ENCODE measurements around the gene PALLD. TPM values are rescaled to one million over a fixed set of nuclear protein-coding genes. Genes with fewer than 3 reads are reported as not detected.

Gene PALLD
- total RNA-seq, 1 experiment from 2014 or later: 23.7 TPM

DNA sequence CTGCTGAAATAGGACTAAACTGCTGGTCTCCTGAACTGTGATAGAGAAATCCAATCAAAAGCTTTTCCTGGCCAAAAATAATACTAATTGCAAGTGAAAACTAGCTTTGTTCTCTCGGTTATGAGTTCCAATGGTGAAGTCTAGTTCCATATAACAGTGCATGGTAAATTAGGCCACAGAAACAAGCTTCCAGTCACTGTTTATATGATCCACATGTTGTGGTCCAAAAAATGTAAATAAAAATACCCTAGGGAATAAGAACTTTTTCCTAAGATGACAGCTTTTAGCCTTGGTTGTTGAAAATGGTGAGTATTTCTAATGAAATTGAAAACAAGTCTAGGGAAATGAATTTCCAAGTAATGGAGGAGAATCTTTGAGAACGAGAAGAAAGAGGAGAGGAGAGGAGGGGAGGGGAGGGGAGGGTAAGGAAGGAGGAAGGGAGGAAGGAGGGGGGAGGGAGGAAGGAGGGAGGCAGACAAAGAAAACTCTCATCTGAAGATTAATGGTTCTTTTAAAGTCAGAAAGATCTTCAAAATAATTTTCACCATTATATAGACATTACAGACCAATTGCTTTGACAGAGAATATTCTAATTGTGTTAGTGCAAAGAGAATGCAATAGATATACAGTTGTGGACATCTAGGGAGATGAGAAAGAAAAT is 26.1 kb downstream of the PALLD start:
- no peak for DNase-seq (ENCODE audit: low spot score)
- peaks cover 3% of the 10 kb centered on the region; the same call in 1 of the 2 replicates for H3K9me3 Mint-ChIP-seq
- no peaks in the 10 kb centered on the region for H3K27me3 Mint-ChIP-seq (ENCODE audit: low read depth)
- peaks cover 11% of the 10 kb centered on the region for H3K4me1 Mint-ChIP-seq
- H3K4me3 Mint-ChIP-seq: no peak overlapping the region
- H3K36me3 Mint-ChIP-seq: no peaks in the 10 kb centered on the region
- TF ChIP-seq IRF2 (CRISPR knock-in tag; IDR thresholded peaks at IDR 0.05; ENCODE audit: borderline replicate concordance, low read depth) (no peak), FOXP1 (CRISPR knock-in tag; IDR thresholded peaks at IDR 0.05; ENCODE audit: borderline replicate concordance) (no peak), MYBL2 (CRISPR knock-in tag; IDR thresholded peaks at IDR 0.05) (no peak), EMX1 (CRISPR knock-in tag; IDR thresholded peaks at IDR 0.05) (no peak), CREM (CRISPR knock-in tag; IDR thresholded peaks at IDR 0.05) (no peak), RELA (CRISPR knock-in tag; IDR thresholded peaks at IDR 0.05; ENCODE audit: borderline replicate concordance) (no peak), GRHL2 (CRISPR knock-in tag; IDR thresholded peaks at IDR 0.05; ENCODE audit: insufficient replicate concordance, severe bottlenecking) (no peak), ZNF138 (CRISPR knock-in tag; conservative IDR thresholded peaks at IDR 0.05) (no peak), ETV6 (CRISPR knock-in tag; IDR thresholded peaks at IDR 0.05) (no peak), JAZF1 (CRISPR knock-in tag; IDR thresholded peaks at IDR 0.05) (no peak)
- TF ChIP-seq, protein P1, sequence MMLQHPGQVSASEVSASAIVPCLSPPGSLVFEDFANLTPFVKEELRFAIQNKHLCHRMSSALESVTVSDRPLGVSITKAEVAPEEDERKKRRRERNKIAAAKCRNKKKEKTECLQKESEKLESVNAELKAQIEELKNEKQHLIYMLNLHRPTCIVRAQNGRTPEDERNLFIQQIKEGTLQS (CRISPR knock-in tag; conservative IDR thresholded peaks at IDR 0.05): no peak
- TF ChIP-seq, protein P2, sequence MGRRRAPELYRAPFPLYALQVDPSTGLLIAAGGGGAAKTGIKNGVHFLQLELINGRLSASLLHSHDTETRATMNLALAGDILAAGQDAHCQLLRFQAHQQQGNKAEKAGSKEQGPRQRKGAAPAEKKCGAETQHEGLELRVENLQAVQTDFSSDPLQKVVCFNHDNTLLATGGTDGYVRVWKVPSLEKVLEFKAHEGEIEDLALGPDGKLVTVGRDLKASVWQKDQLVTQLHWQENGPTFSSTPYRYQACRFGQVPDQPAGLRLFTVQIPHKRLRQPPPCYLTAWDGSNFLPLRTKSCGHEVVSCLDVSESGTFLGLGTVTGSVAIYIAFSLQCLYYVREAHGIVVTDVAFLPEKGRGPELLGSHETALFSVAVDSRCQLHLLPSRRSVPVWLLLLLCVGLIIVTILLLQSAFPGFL (CRISPR knock-in tag; IDR thresholded peaks at IDR 0.05; ENCODE audit: borderline replicate concordance): no peak
- TF ChIP-seq, protein P3, sequence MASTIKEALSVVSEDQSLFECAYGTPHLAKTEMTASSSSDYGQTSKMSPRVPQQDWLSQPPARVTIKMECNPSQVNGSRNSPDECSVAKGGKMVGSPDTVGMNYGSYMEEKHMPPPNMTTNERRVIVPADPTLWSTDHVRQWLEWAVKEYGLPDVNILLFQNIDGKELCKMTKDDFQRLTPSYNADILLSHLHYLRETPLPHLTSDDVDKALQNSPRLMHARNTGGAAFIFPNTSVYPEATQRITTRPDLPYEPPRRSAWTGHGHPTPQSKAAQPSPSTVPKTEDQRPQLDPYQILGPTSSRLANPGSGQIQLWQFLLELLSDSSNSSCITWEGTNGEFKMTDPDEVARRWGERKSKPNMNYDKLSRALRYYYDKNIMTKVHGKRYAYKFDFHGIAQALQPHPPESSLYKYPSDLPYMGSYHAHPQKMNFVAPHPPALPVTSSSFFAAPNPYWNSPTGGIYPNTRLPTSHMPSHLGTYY (CRISPR knock-in tag; IDR thresholded peaks at IDR 0.05): no peak
- no peak overlapping the region for H3K27ac Mint-ChIP-seq
- ChIA-PET POLR2A (no interaction called here), CTCF (no interaction called here)
- no peak for ATAC-seq

DNA sequence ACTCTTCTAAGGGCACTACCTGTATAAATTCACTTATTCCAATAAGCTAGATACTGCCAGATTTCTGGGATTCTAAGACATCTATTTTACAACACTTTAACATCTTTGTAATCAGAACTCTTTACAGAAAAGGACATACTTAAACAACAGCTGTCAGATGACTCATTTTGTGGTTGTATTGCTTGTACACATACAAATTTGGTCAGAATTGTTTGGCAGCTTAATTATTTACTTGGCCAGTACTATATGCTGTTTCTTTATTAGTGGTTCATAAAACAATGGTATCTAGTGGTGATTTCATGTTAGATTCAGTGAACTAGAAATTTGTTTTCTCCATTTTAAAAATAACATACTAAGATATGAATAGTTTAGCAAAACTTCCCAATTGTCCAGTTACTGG is 27.2 kb downstream of the PALLD start:
- H3K9me3 Mint-ChIP-seq: peaks cover 3% of the 10 kb centered on the region; the same call in 1 of the 2 replicates
- DNase-seq (ENCODE audit: low spot score): no peak

DNA sequence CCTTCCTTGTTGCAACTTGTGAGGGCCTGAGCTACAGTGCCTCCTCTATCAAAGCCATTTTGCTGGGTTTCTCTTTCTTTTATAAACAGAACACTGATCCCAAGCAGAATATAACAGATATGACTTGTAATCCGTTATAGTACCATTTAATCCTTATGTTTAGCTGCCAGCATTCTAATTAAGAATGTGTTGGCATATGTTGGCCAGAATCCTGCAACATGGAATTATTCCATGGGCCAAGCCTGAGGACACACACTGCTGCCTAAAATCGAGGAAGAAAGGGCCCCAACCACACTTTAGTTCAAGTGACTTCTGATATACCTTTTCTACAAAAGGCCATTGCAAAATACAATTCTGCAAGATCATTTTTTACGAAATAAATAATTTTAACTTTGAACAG is 28.0 kb downstream of the PALLD start:
- Mint-ChIP-seq H3K36me3 (no peaks in the 10 kb centered on the region), H3K27me3 (ENCODE audit: low read depth) (no peaks in the 10 kb centered on the region), H3K4me1 (peaks cover 11% of the 10 kb centered on the region), H3K4me3 (no peak overlapping the region), H3K27ac (no peak overlapping the region), H3K9me3 (peaks cover 3% of the 10 kb centered on the region; the same call in 1 of the 2 replicates)
- DNase-seq (ENCODE audit: low spot score): no peak
- no peak for ATAC-seq
- TF ChIP-seq ZNF396 (CRISPR knock-in tag; IDR thresholded peaks at IDR 0.05; ENCODE audit: borderline replicate concordance): no peak
- TF ChIP-seq KAT7 (CRISPR knock-in tag; IDR thresholded peaks at IDR 0.05; ENCODE audit: borderline replicate concordance): no peak
- no peak for TF ChIP-seq HMGA2 (CRISPR knock-in tag; IDR thresholded peaks at IDR 0.05)
- TF ChIP-seq MXD4 (CRISPR knock-in tag; IDR thresholded peaks at IDR 0.05; ENCODE audit: borderline replicate concordance): no peak
- TF ChIP-seq OVOL2 (CRISPR knock-in tag; IDR thresholded peaks at IDR 0.05; ENCODE audit: borderline replicate concordance): no peak
- ChIA-PET CTCF (no interaction called here), POLR2A (no interaction called here)

More for the DNA sequence above, 27.2 kb downstream of the PALLD start:
- CTCF ChIA-PET: no interaction called here
- no peak for TF ChIP-seq NFYB (CRISPR knock-in tag; conservative IDR thresholded peaks at IDR 0.05; ENCODE audit: low read depth)
- POLR2A ChIA-PET: no interaction called here
- H3K4me3 Mint-ChIP-seq: no peak overlapping the region
- no peak for ATAC-seq
- H3K27ac Mint-ChIP-seq: no peak overlapping the region
- H3K4me1 Mint-ChIP-seq: peaks cover 11% of the 10 kb centered on the region
- H3K36me3 Mint-ChIP-seq: no peaks in the 10 kb centered on the region
- H3K27me3 Mint-ChIP-seq (ENCODE audit: low read depth): no peaks in the 10 kb centered on the region

Data from WTC11 (cell line).